ENCODE data around the gene EXOC6B. TPM values are rescaled to one million over a fixed set of nuclear protein-coding genes. Genes with fewer than 3 reads are reported as not detected.

Gene EXOC6B
- total RNA-seq, 2 experiments from 2014 or later, result 6.2 to 8.3 TPM

- CTCF ChIA-PET, result interaction anchor here (0.9 to 2.0 kb wide), 8 partner anchors 10 to 591 kb away, joined by 3 to 8 read pairs (median 4); no protein-coding TSS in a partner anchor
Measured at GRCh38 chr2:72137498-72138010, 688.3 kb downstream of the EXOC6B start.

GRCh38 chr2:72136933-72137497, 688.8 kb downstream of the EXOC6B start:
- Mint-ChIP-seq H3K27ac (no peak overlapping the region), H3K27me3 (no peaks in the 10 kb centered on the region), H3K36me3 (ENCODE audit: low read depth) (no peaks in the 10 kb centered on the region), H3K9me3 (no peaks in the 10 kb centered on the region), H3K4me1 (ENCODE audit: low read depth) (no peaks in the 10 kb centered on the region), H3K4me3 (no peak overlapping the region)
- intact Hi-C loops (cut with micrococcal nuclease), result no loop called here
- ATAC-seq (no peak), DNase-seq (no peak)
- POLR2A ChIA-PET, result no interaction called here
- TF ChIP-seq, protein P1, sequence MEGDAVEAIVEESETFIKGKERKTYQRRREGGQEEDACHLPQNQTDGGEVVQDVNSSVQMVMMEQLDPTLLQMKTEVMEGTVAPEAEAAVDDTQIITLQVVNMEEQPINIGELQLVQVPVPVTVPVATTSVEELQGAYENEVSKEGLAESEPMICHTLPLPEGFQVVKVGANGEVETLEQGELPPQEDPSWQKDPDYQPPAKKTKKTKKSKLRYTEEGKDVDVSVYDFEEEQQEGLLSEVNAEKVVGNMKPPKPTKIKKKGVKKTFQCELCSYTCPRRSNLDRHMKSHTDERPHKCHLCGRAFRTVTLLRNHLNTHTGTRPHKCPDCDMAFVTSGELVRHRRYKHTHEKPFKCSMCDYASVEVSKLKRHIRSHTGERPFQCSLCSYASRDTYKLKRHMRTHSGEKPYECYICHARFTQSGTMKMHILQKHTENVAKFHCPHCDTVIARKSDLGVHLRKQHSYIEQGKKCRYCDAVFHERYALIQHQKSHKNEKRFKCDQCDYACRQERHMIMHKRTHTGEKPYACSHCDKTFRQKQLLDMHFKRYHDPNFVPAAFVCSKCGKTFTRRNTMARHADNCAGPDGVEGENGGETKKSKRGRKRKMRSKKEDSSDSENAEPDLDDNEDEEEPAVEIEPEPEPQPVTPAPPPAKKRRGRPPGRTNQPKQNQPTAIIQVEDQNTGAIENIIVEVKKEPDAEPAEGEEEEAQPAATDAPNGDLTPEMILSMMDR (IDR thresholded peaks at IDR 0.05), result no peak
- CTCF ChIA-PET, result interaction anchor here (1.1 to 2.0 kb wide), 6 partner anchors 9 to 590 kb away, joined by 3 to 8 read pairs (median 4); no protein-coding TSS in a partner anchor

More at GRCh38 chr2:72137498-72138010, 688.3 kb downstream of the EXOC6B start:
- Mint-ChIP-seq H3K27me3 (peaks cover 3% of the 10 kb centered on the region), H3K4me3 (no peak overlapping the region), H3K27ac (no peak overlapping the region), H3K9me3 (no peaks in the 10 kb centered on the region), H3K4me1 (ENCODE audit: low read depth) (no peaks in the 10 kb centered on the region), H3K36me3 (ENCODE audit: low read depth) (no peaks in the 10 kb centered on the region)
- ATAC-seq (peak; percentile 93), DNase-seq (peak; percentile 73)
- POLR2A ChIA-PET, result no interaction called here
- intact Hi-C loops (cut with micrococcal nuclease), result no loop called here
- TF ChIP-seq, protein P1 (IDR thresholded peaks at IDR 0.05), result peak; percentile 92

DNA sequence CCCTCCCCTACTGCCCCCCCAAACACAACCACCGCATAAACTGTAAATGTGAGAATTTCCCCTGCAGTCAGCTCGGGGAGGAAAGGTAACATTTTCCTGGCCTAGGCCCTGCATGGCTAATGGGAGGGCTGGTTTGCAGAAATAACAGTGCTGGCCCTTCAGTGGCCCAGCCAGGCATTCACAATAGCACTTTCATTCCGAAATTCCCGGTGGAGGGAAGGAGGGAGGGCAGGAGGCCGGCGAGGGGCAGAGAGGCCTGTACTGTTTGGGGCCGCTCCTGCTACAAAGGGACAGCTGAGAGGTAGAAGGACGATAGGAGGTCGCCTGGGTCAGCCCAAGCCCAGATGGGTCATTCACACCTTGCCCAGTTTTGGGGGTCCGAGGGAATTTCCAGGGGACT, 689.5 kb downstream of the EXOC6B start:
- Mint-ChIP-seq H3K36me3 (ENCODE audit: low read depth) (no peaks in the 10 kb centered on the region), H3K27ac (no peak overlapping the region), H3K27me3 (peaks cover under 1% of the 10 kb centered on the region), H3K9me3 (no peaks in the 10 kb centered on the region), H3K4me1 (ENCODE audit: low read depth) (no peaks in the 10 kb centered on the region), H3K4me3 (no peak overlapping the region)
- intact Hi-C loops (cut with micrococcal nuclease), result no loop called here
- no peak for DNase-seq
- CTCF ChIA-PET, result interaction anchor here (1.2 to 2.0 kb wide), 3 partner anchors 8 to 20 kb away, joined by 3 to 8 read pairs (median 6); no protein-coding TSS in a partner anchor
- no peak for ATAC-seq
- POLR2A ChIA-PET, result no interaction called here
- TF ChIP-seq, protein P1 (IDR thresholded peaks at IDR 0.05), result no peak

DNA sequence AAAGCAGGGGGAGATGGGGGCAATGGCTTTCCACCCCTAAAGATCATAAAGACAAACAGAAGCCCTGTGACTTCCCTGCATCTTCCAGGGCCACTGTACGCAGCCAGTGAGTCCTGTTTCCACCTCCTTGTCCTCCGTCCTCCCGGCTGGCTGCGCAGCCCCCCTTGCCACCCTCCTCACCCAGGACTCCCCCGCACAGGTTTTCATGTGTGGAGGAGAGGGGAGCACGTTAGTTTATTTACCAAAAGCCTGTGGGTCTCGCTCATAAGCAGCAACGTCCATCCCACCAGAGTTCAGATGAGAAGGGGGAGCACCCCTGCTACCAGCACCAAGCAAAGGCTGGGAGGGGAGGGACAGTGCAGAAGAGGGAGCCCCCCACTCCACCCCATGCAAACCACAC, 689.9 kb downstream of the EXOC6B start:
- Mint-ChIP-seq H3K27ac (no peak overlapping the region), H3K36me3 (ENCODE audit: low read depth) (no peaks in the 10 kb centered on the region), H3K27me3 (peaks cover 2% of the 10 kb centered on the region), H3K9me3 (no peaks in the 10 kb centered on the region), H3K4me3 (no peak overlapping the region), H3K4me1 (ENCODE audit: low read depth) (no peaks in the 10 kb centered on the region)
- DNase-seq (no peak), ATAC-seq (no peak)
- TF ChIP-seq, protein P1 (IDR thresholded peaks at IDR 0.05), result no peak
- CTCF ChIA-PET, result no interaction called here
- intact Hi-C loops (cut with micrococcal nuclease), result no loop called here
- POLR2A ChIA-PET, result no interaction called here

DNA sequence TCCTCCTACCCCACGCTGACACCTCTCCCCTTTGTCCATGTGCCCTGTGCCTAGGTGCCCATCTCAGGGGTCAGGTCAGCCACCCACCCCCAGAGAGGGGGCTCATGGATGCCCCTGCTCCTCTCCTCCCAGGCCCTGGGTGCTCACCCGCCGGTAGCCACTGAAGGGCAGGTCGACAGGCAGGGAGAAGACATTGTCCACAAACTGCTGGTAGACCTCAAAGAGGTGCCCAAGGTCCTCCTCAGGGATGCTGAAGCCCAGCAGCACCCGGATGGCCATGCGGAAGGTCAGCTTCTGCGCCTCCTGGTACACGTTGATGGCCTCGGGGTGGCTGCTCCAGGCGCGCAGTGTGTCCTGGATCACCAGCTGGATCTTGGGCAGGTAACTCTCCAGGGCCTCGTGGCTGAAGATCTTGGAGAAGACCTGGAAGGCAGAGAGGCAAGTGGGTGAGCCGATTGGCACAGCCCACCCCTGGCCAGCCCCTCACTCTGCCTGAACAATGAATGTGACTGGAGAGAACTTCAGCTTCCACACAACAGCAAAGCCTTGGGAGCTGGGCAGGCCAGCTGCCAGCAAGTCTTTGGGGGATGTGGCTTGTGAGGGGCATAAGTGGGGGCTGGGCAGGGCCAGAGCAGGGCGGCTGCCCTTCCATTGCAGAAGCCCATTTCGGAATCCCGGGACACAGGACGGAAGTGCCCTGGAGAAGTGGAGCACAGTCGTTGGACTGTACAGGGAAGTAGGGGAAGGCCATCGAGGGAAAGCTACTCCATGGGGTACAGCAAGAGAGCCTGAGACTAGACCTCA, 690.6 kb downstream of the EXOC6B start:
- H3K9me3 Mint-ChIP-seq, result no peaks in the 10 kb centered on the region
- DNase-seq (no peak), ATAC-seq (no peak)
- TF ChIP-seq, protein P1 (IDR thresholded peaks at IDR 0.05), result no peak
- no peak overlapping the region for H3K4me3 Mint-ChIP-seq
- H3K36me3 Mint-ChIP-seq (ENCODE audit: low read depth), result no peaks in the 10 kb centered on the region
- intact Hi-C loops (cut with micrococcal nuclease), result no loop called here
- peaks cover 2% of the 10 kb centered on the region for H3K27me3 Mint-ChIP-seq
- CTCF ChIA-PET, result no interaction called here
- H3K27ac Mint-ChIP-seq, result no peak overlapping the region
- H3K4me1 Mint-ChIP-seq (ENCODE audit: low read depth), result no peaks in the 10 kb centered on the region
- POLR2A ChIA-PET, result no interaction called here

All from activated CD8-positive, alpha-beta T cell treated with anti-CD3 and anti-CD28 coated beads for 36 hours (primary cell).